ENCODE results near the gene PRELID2.

PRELID2 gene

GRCh38 chr5:145835848-145836239, 702 bp upstream of the PRELID2 start:
- Histone ChIP-seq H2AFZ (ENCODE audit: low read depth, low read length, severe bottlenecking) (no peak overlapping the region), H3K4me3 (ENCODE audit: insufficient read depth, low read length, poor library complexity, severe bottlenecking) (no peak overlapping the region)

DNA sequence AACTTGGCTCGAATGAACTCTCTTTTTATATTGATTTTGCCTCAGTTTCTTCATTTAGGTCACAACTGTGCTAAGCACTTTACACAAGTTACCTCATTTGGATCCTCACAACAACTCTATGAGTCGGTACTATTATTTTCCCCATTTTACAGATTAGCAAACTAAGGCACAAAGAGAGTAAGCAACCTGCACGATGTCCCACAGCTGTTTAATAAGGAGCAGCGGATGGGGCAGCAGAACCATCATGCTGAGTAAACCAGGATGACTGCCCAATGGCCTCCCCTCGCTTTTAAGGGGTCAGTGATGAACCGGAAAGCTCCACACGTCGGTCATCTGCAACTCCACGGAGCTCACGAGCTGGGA, 607 bp downstream of the PRELID2 start:
- Histone ChIP-seq H2AFZ (ENCODE audit: low read depth, low read length, severe bottlenecking) (no peak overlapping the region), H3K9me2 (replicated peaks; ENCODE audit: insufficient read depth, low read length) (no peaks in the 10 kb centered on the region), H3K79me2 (ENCODE audit: insufficient read depth, low read length) (no peaks in the 10 kb centered on the region), H3F3A (ENCODE audit: insufficient read depth) (no peaks in the 10 kb centered on the region), H4K20me1 (ENCODE audit: low read depth, low read length) (no peaks in the 10 kb centered on the region), H3K27ac (ENCODE audit: low read depth, low read length) (no peak overlapping the region), H3K4me2 (ENCODE audit: low read depth, low read length, poor library complexity, severe bottlenecking) (no peak overlapping the region), H3K36me3 (ENCODE audit: low read length) (no peaks in the 10 kb centered on the region), H3K27me3 (ENCODE audit: low read length) (no peaks in the 10 kb centered on the region), H3K9ac (ENCODE audit: low read length) (no peak overlapping the region), H3K9me3 (ENCODE audit: insufficient read depth, low read length) (no peaks in the 10 kb centered on the region), H3K4me3 (ENCODE audit: insufficient read depth, low read length, poor library complexity, severe bottlenecking) (no peak overlapping the region)
- TF ChIP-seq, protein P1, sequence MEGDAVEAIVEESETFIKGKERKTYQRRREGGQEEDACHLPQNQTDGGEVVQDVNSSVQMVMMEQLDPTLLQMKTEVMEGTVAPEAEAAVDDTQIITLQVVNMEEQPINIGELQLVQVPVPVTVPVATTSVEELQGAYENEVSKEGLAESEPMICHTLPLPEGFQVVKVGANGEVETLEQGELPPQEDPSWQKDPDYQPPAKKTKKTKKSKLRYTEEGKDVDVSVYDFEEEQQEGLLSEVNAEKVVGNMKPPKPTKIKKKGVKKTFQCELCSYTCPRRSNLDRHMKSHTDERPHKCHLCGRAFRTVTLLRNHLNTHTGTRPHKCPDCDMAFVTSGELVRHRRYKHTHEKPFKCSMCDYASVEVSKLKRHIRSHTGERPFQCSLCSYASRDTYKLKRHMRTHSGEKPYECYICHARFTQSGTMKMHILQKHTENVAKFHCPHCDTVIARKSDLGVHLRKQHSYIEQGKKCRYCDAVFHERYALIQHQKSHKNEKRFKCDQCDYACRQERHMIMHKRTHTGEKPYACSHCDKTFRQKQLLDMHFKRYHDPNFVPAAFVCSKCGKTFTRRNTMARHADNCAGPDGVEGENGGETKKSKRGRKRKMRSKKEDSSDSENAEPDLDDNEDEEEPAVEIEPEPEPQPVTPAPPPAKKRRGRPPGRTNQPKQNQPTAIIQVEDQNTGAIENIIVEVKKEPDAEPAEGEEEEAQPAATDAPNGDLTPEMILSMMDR (IDR thresholded peaks at IDR 0.05; ENCODE audit: insufficient read depth, low read length, poor library complexity, severe bottlenecking) = no peak
- TF ChIP-seq EZH2phosphoT487 (conservative IDR thresholded peaks at IDR 0.05; ENCODE audit: low read length) = no peak

More at GRCh38 chr5:145835848-145836239, 702 bp upstream of the PRELID2 start:
- no peaks in the 10 kb centered on the region for H4K20me1 ChIP-seq (ENCODE audit: low read depth, low read length)
- no peaks in the 10 kb centered on the region for H3K36me3 ChIP-seq (ENCODE audit: low read length)
- TF ChIP-seq EZH2phosphoT487 (conservative IDR thresholded peaks at IDR 0.05; ENCODE audit: low read length) = no peak
- TF ChIP-seq, protein P1 (IDR thresholded peaks at IDR 0.05; ENCODE audit: insufficient read depth, low read length, poor library complexity, severe bottlenecking) = no peak
- H3K9ac ChIP-seq (ENCODE audit: low read length) = no peak overlapping the region
- no peaks in the 10 kb centered on the region for H3K79me2 ChIP-seq (ENCODE audit: insufficient read depth, low read length)
- H3K27me3 ChIP-seq (ENCODE audit: low read length) = no peaks in the 10 kb centered on the region
- H3K4me2 ChIP-seq (ENCODE audit: low read depth, low read length, poor library complexity, severe bottlenecking) = no peak overlapping the region
- no peak overlapping the region for H3K27ac ChIP-seq (ENCODE audit: low read depth, low read length)
- no peaks in the 10 kb centered on the region for H3K9me2 ChIP-seq (replicated peaks; ENCODE audit: insufficient read depth, low read length)
- no peaks in the 10 kb centered on the region for H3F3A ChIP-seq (ENCODE audit: insufficient read depth)
- H3K9me3 ChIP-seq (ENCODE audit: insufficient read depth, low read length) = no peaks in the 10 kb centered on the region

- no peak overlapping the region for H3K9ac ChIP-seq (ENCODE audit: low read length)
- H3K4me3 ChIP-seq (ENCODE audit: insufficient read depth, low read length, poor library complexity, severe bottlenecking) = no peak overlapping the region
- no peaks in the 10 kb centered on the region for H3K36me3 ChIP-seq (ENCODE audit: low read length)
- no peak overlapping the region for H3K27ac ChIP-seq (ENCODE audit: low read depth, low read length)
- H3K4me2 ChIP-seq (ENCODE audit: low read depth, low read length, poor library complexity, severe bottlenecking) = no peak overlapping the region
- H4K20me1 ChIP-seq (ENCODE audit: low read depth, low read length) = no peaks in the 10 kb centered on the region
- H3K9me3 ChIP-seq (ENCODE audit: insufficient read depth, low read length) = no peaks in the 10 kb centered on the region
- TF ChIP-seq, protein P1 (IDR thresholded peaks at IDR 0.05; ENCODE audit: insufficient read depth, low read length, poor library complexity, severe bottlenecking) = no peak
- TF ChIP-seq EZH2phosphoT487 (conservative IDR thresholded peaks at IDR 0.05; ENCODE audit: low read length) = no peak
- H3F3A ChIP-seq (ENCODE audit: insufficient read depth) = no peaks in the 10 kb centered on the region
- H3K79me2 ChIP-seq (ENCODE audit: insufficient read depth, low read length) = no peaks in the 10 kb centered on the region
- H3K27me3 ChIP-seq (ENCODE audit: low read length) = no peaks in the 10 kb centered on the region
- no peak overlapping the region for H2AFZ ChIP-seq (ENCODE audit: low read depth, low read length, severe bottlenecking)
- no peaks in the 10 kb centered on the region for H3K9me2 ChIP-seq (replicated peaks; ENCODE audit: insufficient read depth, low read length)
Measured at GRCh38 chr5:145833631-145834200, 1.4 kb downstream of the PRELID2 start.

Measured in SU-DHL-6 (cell line).